SJSA1 (cell line): ENCODE measurements around the gene SLC49A3. TPM values are rescaled to one million over a fixed set of nuclear protein-coding genes. Genes with fewer than 3 reads are reported as not detected.

Experiments
- DNase-seq, 2 experiments: peaks; one replicate each; pipeline ENCODE4 v3.0.0-alpha.2; 2015 to 2020; ENCODE audit warnings: low spot score in 2 of 2, low read depth in 1 of 2
- H3K27ac ChIP-seq: fragments of 250-450 bp; sonication (Bioruptor Pico); 2 replicates; pipeline ENCODE4 v1.5.1; 2020; ENCODE audit warnings: mild to moderate bottlenecking, moderate library complexity
- H3K27me3 ChIP-seq: fragments of 250-450 bp; sonication (Bioruptor Pico); replicated peaks from 2 replicates; pipeline ENCODE4 v1.5.1; 2020; ENCODE audit warnings: mild to moderate bottlenecking, moderate library complexity
- H3K36me3 ChIP-seq: fragments of 250-450 bp; sonication (Bioruptor Pico); 2 replicates; pipeline ENCODE4 v1.5.1; 2020; ENCODE audit warnings: mild to moderate bottlenecking
- H3K4me1 ChIP-seq: fragments of 250-450 bp; sonication (Bioruptor Pico); replicated peaks from 2 replicates; pipeline ENCODE4 v1.6.1; 2021; ENCODE audit warnings: mild to moderate bottlenecking
- H3K4me3 ChIP-seq: fragments of 250-450 bp; sonication (Bioruptor Pico); 2 replicates; pipeline ENCODE4 v1.5.1; 2020; ENCODE audit warnings: mild to moderate bottlenecking
- H3K9me3 ChIP-seq: fragments of 250-450 bp; sonication (Bioruptor Pico); replicated peaks from 2 replicates; pipeline ENCODE4 v1.5.1; 2020; ENCODE audit warnings: mild to moderate bottlenecking
- total RNA-seq: library from RNA; depleted of rRNA; stranded (reverse); fragments of >200 nt; shearing (Covaris generic); gene quantifications from 2 replicates; pipeline ENCODE4 v1.2.3, GENCODE V29; 2014

The SLC49A3 gene
- total RNA-seq, 1 experiment from 2014 or later, result not detected

DNA sequence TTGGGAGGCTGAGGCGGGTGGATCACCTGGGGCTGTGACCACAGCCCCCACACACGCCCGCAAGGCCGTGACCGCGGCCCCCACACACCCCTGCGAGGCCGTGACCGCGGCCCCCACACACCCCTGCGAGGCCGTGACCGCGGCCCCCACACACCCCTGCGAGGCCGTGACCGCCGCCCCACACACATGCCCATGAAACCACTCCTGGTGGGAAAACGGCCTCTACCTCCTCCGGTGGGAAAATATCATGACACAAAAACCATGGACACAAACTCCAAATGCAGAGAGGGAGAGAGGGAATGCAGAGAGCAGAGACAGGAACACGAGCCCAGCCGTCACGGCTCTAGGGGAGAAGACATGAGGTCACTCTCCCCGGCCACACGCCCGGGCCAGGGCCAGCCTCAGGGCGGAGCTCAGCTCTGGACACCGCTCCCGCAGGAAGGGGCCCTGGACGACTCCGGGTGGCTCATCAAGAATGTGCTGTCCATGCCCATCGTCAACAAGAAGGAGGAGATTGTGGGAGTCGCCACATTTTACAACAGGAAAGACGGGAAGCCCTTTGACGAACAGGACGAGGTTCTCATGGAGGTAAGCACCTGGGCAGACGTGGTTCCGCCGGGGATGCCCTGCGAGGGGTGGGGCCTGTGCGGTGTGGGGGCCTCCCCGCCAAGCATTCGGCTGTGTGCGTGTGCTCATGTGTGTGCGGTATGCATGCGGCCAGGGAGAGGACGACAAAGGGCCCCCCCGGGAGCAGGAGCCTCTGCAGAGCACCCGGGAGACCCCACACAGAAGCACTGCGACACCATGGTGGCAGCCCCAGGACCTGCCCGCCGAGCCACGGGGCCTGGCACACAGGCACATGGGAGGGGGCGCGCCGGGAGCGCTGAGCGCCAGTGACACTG lies 32.3 kb downstream of the SLC49A3 start:
- Histone ChIP-seq H3K4me3 (no peak overlapping the region), H3K36me3 (no peaks in the 10 kb centered on the region), H3K4me1 (no peaks in the 10 kb centered on the region), H3K27me3 (no peaks in the 10 kb centered on the region), H3K9me3 (no peaks in the 10 kb centered on the region), H3K27ac (no peak overlapping the region)
- no peak for DNase-seq

GRCh38 chr4:655464-656151 lies 33.3 kb downstream of the SLC49A3 start:
- Histone ChIP-seq H3K9me3 (no peaks in the 10 kb centered on the region), H3K36me3 (no peaks in the 10 kb centered on the region), H3K4me1 (no peaks in the 10 kb centered on the region), H3K27me3 (no peaks in the 10 kb centered on the region), H3K27ac (no peak overlapping the region), H3K4me3 (no peak overlapping the region)
- no peak for DNase-seq

DNA sequence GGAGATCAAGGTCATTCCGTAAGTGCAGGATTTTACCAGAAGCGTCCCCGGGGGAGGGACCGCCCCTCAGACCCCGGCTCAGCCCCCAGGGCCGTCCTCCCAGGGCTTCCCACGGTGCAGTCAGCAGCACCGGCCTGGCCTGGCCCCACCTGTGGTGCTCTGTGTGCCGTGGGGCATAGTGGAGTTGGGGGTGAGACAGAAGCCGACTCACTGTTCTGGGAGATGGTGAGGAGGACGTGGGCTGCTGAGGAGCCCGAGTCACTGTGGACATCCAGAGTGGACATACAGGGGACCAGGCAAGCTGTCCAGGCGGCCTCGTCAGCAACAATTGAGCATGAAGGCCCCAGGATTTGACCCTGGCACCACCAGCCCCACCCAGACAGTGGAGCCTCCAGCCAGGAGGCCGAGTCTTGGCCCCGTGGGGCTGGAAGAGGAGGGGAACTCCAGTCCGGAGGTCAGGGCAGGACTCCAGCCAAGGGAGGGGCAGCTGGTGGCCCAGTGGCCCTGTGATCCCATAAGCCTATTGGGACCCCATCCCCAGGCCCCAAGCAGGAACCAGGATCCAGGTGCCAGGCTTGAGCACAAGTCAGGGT lies 34.0 kb downstream of the SLC49A3 start:
- Histone ChIP-seq H3K27me3 (no peaks in the 10 kb centered on the region), H3K9me3 (no peaks in the 10 kb centered on the region), H3K4me1 (no peaks in the 10 kb centered on the region), H3K4me3 (no peak overlapping the region), H3K36me3 (no peaks in the 10 kb centered on the region), H3K27ac (no peak overlapping the region)
- DNase-seq, result no peak

DNA sequence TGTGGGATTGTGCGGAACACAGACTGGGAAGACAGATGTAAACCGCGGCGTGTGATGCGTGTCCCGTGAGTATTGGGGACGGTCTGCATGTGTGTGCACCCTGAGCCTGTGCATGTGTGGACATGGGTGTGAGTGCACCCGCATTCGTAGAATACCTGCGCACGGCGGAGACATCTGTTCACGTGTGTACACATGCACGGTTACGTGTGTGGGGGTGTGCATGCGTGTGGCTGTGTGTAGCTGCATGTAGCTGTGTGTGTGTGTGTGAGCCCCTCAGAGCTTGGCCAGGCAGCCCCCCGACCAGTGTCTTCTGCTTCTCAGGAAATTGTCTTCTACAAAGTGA lies 34.5 kb downstream of the SLC49A3 start:
- H3K9me3 ChIP-seq, result no peaks in the 10 kb centered on the region
- H3K36me3 ChIP-seq, result no peaks in the 10 kb centered on the region
- DNase-seq, result no peak
- no peak overlapping the region for H3K27ac ChIP-seq
- H3K4me3 ChIP-seq, result no peak overlapping the region
- no peaks in the 10 kb centered on the region for H3K27me3 ChIP-seq
- H3K4me1 ChIP-seq, result no peaks in the 10 kb centered on the region

- Histone ChIP-seq H3K36me3 (no peaks in the 10 kb centered on the region), H3K27ac (no peak overlapping the region), H3K4me1 (no peaks in the 10 kb centered on the region), H3K27me3 (no peaks in the 10 kb centered on the region), H3K4me3 (no peak overlapping the region), H3K9me3 (no peaks in the 10 kb centered on the region)
- DNase-seq, result no peak
Observed at GRCh38 chr4:653831-654502, 35.0 kb downstream of the SLC49A3 start.

GRCh38 chr4:653080-653821 lies 35.7 kb downstream of the SLC49A3 start:
- Histone ChIP-seq H3K9me3 (no peaks in the 10 kb centered on the region), H3K4me3 (no peak overlapping the region), H3K27me3 (no peaks in the 10 kb centered on the region), H3K4me1 (no peaks in the 10 kb centered on the region), H3K27ac (no peak overlapping the region), H3K36me3 (no peaks in the 10 kb centered on the region)
- DNase-seq, result no peak

DNA sequence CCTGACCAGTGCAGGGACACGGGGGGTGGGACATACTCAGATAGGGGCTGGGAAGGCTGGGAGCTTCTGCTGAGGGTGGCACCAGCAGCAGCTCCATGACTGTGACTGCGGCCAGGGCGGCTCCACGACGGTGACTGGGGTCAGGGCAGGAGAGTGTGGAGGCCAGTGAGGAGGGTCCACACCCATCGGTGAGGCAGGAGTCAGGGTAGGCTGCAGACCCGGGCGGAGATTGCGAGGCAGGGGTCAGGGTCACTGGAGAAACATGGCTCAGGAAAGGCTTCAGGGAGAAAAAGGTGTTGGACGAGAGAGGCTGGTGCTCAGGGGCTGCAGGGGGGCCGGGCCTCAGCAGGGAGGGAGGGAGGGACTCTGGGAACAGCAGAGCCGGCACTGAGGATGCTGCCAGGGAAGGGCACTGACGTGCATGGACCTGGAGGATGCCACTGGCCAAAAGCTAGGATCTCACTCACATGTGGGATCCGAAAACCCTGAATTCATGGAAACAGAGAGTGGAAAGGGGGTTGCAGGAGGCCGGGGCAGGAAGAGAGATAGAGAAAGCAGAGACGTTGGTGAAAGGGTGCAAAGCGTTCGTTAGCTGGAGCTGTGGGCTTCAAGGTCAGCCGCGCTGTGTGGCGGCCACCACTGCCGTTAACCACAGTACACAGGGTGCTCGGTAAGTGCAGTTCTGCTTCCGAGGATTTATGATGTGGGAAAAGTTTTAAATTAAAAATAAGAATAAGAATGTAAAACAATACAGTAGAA lies 36.9 kb downstream of the SLC49A3 start:
- Histone ChIP-seq H3K9me3 (no peaks in the 10 kb centered on the region), H3K36me3 (no peaks in the 10 kb centered on the region), H3K27ac (no peak overlapping the region), H3K27me3 (no peaks in the 10 kb centered on the region), H3K4me3 (no peak overlapping the region), H3K4me1 (no peaks in the 10 kb centered on the region)
- no peak for DNase-seq

GRCh38 chr4:650951-651883 lies 37.7 kb downstream of the SLC49A3 start:
- no peak for DNase-seq

GRCh38 chr4:650461-650860 lies 38.5 kb downstream of the SLC49A3 start:
- H3K27me3 ChIP-seq, result no peaks in the 10 kb centered on the region
- H3K4me1 ChIP-seq, result no peaks in the 10 kb centered on the region
- DNase-seq, result no peak
- H3K9me3 ChIP-seq, result no peaks in the 10 kb centered on the region
- no peak overlapping the region for H3K27ac ChIP-seq
- no peak overlapping the region for H3K4me3 ChIP-seq
- H3K36me3 ChIP-seq, result no peaks in the 10 kb centered on the region

More at GRCh38 chr4:650951-651883, 37.7 kb downstream of the SLC49A3 start:
- Histone ChIP-seq H3K27ac (no peak overlapping the region), H3K9me3 (no peaks in the 10 kb centered on the region), H3K36me3 (no peaks in the 10 kb centered on the region), H3K27me3 (no peaks in the 10 kb centered on the region), H3K4me1 (no peaks in the 10 kb centered on the region), H3K4me3 (no peak overlapping the region)

GRCh38 chr4:649751-650310 lies 39.1 kb downstream of the SLC49A3 start:
- H3K4me1 ChIP-seq, result no peaks in the 10 kb centered on the region
- H3K4me3 ChIP-seq, result no peak overlapping the region
- no peak for DNase-seq
- no peaks in the 10 kb centered on the region for H3K27me3 ChIP-seq
- H3K27ac ChIP-seq, result no peak overlapping the region
- no peaks in the 10 kb centered on the region for H3K9me3 ChIP-seq
- H3K36me3 ChIP-seq, result no peaks in the 10 kb centered on the region

DNA sequence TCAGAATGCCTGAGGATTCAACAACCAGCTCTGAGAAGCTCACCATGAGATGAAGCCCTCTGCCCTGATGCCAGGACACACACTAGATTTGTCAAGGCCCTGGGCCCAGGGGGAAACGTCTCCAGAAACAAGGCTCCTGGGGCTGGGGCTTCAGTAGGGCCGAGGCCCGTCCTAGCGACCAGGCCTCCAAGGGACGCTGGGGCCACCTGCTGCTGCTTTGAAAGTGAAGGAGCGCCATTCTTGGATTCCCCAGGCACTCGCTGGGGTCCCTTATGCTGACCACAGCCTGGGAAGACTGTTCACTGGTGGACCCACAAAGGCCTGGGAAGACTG lies 39.7 kb downstream of the SLC49A3 start:
- DNase-seq, result no peak
- Histone ChIP-seq H3K4me3 (no peak overlapping the region), H3K4me1 (no peaks in the 10 kb centered on the region), H3K36me3 (no peaks in the 10 kb centered on the region), H3K27me3 (no peaks in the 10 kb centered on the region), H3K27ac (no peak overlapping the region), H3K9me3 (no peaks in the 10 kb centered on the region)
